ENCODE results near the gene NEGR1. TPM values are rescaled to one million over a fixed set of nuclear protein-coding genes. Genes with fewer than 3 reads are reported as not detected.

NEGR1 gene
- total and polyA plus RNA-seq, 2 experiments from 2014 or later: 1.0 to 2.8 TPM

DNA sequence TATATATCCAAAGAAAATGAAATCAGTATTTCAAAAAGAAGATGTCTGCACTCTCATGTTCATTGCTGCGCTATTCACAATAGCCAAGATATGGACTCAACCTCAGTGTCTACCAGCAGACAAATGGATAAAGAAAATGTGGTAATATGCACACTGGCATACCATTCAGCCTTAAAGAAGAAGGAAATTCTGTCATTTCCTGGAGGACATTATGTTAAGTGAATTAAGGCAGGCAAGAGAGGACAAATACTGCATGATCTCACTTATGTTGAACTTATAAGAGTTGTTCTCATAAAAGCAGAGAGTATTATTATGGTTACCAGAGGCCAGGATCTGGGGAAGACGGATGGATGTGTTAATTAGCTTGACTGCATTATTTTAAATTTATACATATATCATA is 115.9 kb downstream of the NEGR1 start:
- DNase-seq (ENCODE audit: low spot score): no peak
- Histone ChIP-seq H3K79me2 (no peaks in the 10 kb centered on the region), H3K4me3 (no peak overlapping the region), H3K9me2 (replicated peaks; ENCODE audit: insufficient read depth) (no peaks in the 10 kb centered on the region), H4K20me1 (ENCODE audit: insufficient read depth, poor library complexity, severe bottlenecking) (no peaks in the 10 kb centered on the region), H3K27me3 (no peaks in the 10 kb centered on the region), H2AFZ (no peak overlapping the region), H3K36me3 (replicated peaks; ENCODE audit: insufficient read depth, low read depth) (no peaks in the 10 kb centered on the region), H3K27ac (no peak overlapping the region), H3K4me1 (ENCODE audit: insufficient read depth) (no peaks in the 10 kb centered on the region), H3K4me2 (no peak overlapping the region), H3K9me3 (ENCODE audit: low read depth) (no peaks in the 10 kb centered on the region)
- WGBS (ENCODE audit: low lambda C conversion rate, missing lambda C conversion rate): 90% methylated on average over 2 of the region's 2 CpGs
- TF ChIP-seq CTCF (IDR thresholded peaks at IDR 0.05; ENCODE audit: poor library complexity) (no peak), EZH2 (IDR thresholded peaks at IDR 0.05; ENCODE audit: borderline replicate concordance) (no peak), EZH2phosphoT487 (IDR thresholded peaks at IDR 0.05; ENCODE audit: low read depth, severe bottlenecking, unreplicated experiment) (no peak)

- no peak for DNase-seq (ENCODE audit: low spot score)
- Histone ChIP-seq H3K27me3 (no peaks in the 10 kb centered on the region), H3K4me1 (ENCODE audit: insufficient read depth) (no peaks in the 10 kb centered on the region), H3K4me2 (no peak overlapping the region), H3K9me3 (ENCODE audit: low read depth) (no peaks in the 10 kb centered on the region), H3K79me2 (no peaks in the 10 kb centered on the region), H2AFZ (no peak overlapping the region), H3K27ac (no peak overlapping the region), H3K9me2 (replicated peaks; ENCODE audit: insufficient read depth) (no peaks in the 10 kb centered on the region), H3K4me3 (no peak overlapping the region), H3K36me3 (replicated peaks; ENCODE audit: insufficient read depth, low read depth) (no peaks in the 10 kb centered on the region), H4K20me1 (ENCODE audit: insufficient read depth, poor library complexity, severe bottlenecking) (no peaks in the 10 kb centered on the region)
- TF ChIP-seq EZH2 (IDR thresholded peaks at IDR 0.05; ENCODE audit: borderline replicate concordance) (no peak), EZH2phosphoT487 (IDR thresholded peaks at IDR 0.05; ENCODE audit: low read depth, severe bottlenecking, unreplicated experiment) (no peak)
Observed at GRCh38 chr1:72150508-72150907, 131.8 kb downstream of the NEGR1 start.

- TF ChIP-seq EZH2phosphoT487 (IDR thresholded peaks at IDR 0.05; ENCODE audit: low read depth, severe bottlenecking, unreplicated experiment) (no peak), EZH2 (IDR thresholded peaks at IDR 0.05; ENCODE audit: borderline replicate concordance) (no peak), CTCF (IDR thresholded peaks at IDR 0.05; ENCODE audit: poor library complexity) (no peak)
- no peak overlapping the region for H3K27ac ChIP-seq
- no peaks in the 10 kb centered on the region for H3K9me3 ChIP-seq (ENCODE audit: low read depth)
- no peaks in the 10 kb centered on the region for H3K79me2 ChIP-seq
- no peak for DNase-seq (ENCODE audit: low spot score)
- no peaks in the 10 kb centered on the region for H3K4me1 ChIP-seq (ENCODE audit: insufficient read depth)
- H2AFZ ChIP-seq: no peak overlapping the region
- no peaks in the 10 kb centered on the region for H4K20me1 ChIP-seq (ENCODE audit: insufficient read depth, poor library complexity, severe bottlenecking)
- no peaks in the 10 kb centered on the region for H3K36me3 ChIP-seq (replicated peaks; ENCODE audit: insufficient read depth, low read depth)
- WGBS (ENCODE audit: low lambda C conversion rate, missing lambda C conversion rate): 79% methylated on average over 4 of the region's 4 CpGs
- H3K9me2 ChIP-seq (replicated peaks; ENCODE audit: insufficient read depth): no peaks in the 10 kb centered on the region
- H3K27me3 ChIP-seq: no peaks in the 10 kb centered on the region
- H3K4me2 ChIP-seq: no peak overlapping the region
- no peak overlapping the region for H3K4me3 ChIP-seq
Observed at GRCh38 chr1:72141875-72142274, 140.5 kb downstream of the NEGR1 start.

- Histone ChIP-seq H3K36me3 (replicated peaks; ENCODE audit: insufficient read depth, low read depth) (no peaks in the 10 kb centered on the region), H3K27ac (no peak overlapping the region), H3K4me2 (no peak overlapping the region), H3K9me2 (replicated peaks; ENCODE audit: insufficient read depth) (no peaks in the 10 kb centered on the region), H3K79me2 (no peaks in the 10 kb centered on the region), H3K4me3 (no peak overlapping the region), H3K9me3 (ENCODE audit: low read depth) (no peaks in the 10 kb centered on the region), H3K4me1 (ENCODE audit: insufficient read depth) (no peaks in the 10 kb centered on the region), H3K27me3 (no peaks in the 10 kb centered on the region), H2AFZ (no peak overlapping the region), H4K20me1 (ENCODE audit: insufficient read depth, poor library complexity, severe bottlenecking) (no peaks in the 10 kb centered on the region)
- DNase-seq (ENCODE audit: low spot score): no peak
- TF ChIP-seq EZH2 (IDR thresholded peaks at IDR 0.05; ENCODE audit: borderline replicate concordance) (no peak), EZH2phosphoT487 (IDR thresholded peaks at IDR 0.05; ENCODE audit: low read depth, severe bottlenecking, unreplicated experiment) (no peak), CTCF (IDR thresholded peaks at IDR 0.05; ENCODE audit: poor library complexity) (no peak)
- 75% methylated on average over 2 of the region's 2 CpGs for WGBS (ENCODE audit: low lambda C conversion rate, missing lambda C conversion rate)
Observed at GRCh38 chr1:72140222-72140621, 142.1 kb downstream of the NEGR1 start.

Data from hepatocyte (in vitro differentiated cells).